Frontal cortex (tissue), 4 donors: ENCODE results near the gene TENM4. TPM values are rescaled to one million over a fixed set of nuclear protein-coding genes. Genes with fewer than 3 reads are reported as not detected.

ENCODE experiments used
- DNase-seq, 2 donors: peaks; one replicate each; pipeline ENCODE4 v3.0.0; 2012; ENCODE audit warnings: low spot score in 2 of 2
- FAIRE-seq: peaks from 2 replicates; lab custom pipeline; 2012; peaks lifted over from hg19 to GRCh38; lab: Jason Lieb, UNC
- total RNA-seq: library from RNA; depleted of rRNA; stranded (reverse); fragments of >200 nt; gene quantifications from one replicate; pipeline ENCODE4 v1.2.3, GENCODE V29; 2014
- donor health status: control.
- donor health status: control.
- donor health status: control.

TENM4 gene
- total RNA-seq, 1 donor from 2014 or later: 55.0 TPM

GRCh38 chr11:79082907-79083306 lies 357.9 kb downstream of the TENM4 start:
- FAIRE-seq: no peak
- no peak for DNase-seq

GRCh38 chr11:79082280-79082679 lies 358.6 kb downstream of the TENM4 start:
- FAIRE-seq (no peak), DNase-seq (no peak)

GRCh38 chr11:79081471-79082031 lies 359.3 kb downstream of the TENM4 start:
- peak; percentile 26 to 38 for DNase-seq
- no peak for FAIRE-seq

- DNase-seq: no peak
- no peak for FAIRE-seq
Measured at GRCh38 chr11:79080551-79080950, 360.3 kb downstream of the TENM4 start.

- DNase-seq (no peak), FAIRE-seq (no peak)
Measured at GRCh38 chr11:79078999-79079398, 361.8 kb downstream of the TENM4 start.

- no peak for FAIRE-seq
- DNase-seq: no peak
Measured at GRCh38 chr11:79078456-79078855, 362.4 kb downstream of the TENM4 start.

- no peak for FAIRE-seq
Measured at GRCh38 chr11:79077702-79078330, 363.0 kb downstream of the TENM4 start.

GRCh38 chr11:79076526-79077115 lies 364.2 kb downstream of the TENM4 start:
- FAIRE-seq: no peak
- no peak for DNase-seq

More at GRCh38 chr11:79077702-79078330, 363.0 kb downstream of the TENM4 start:
- DNase-seq: no peak

- FAIRE-seq: no peak
- no peak for DNase-seq
Measured at GRCh38 chr11:79074547-79074946, 366.3 kb downstream of the TENM4 start.

- DNase-seq (no peak), FAIRE-seq (no peak)
Measured at GRCh38 chr11:79071190-79071589, 369.6 kb downstream of the TENM4 start.

- no peak for DNase-seq
- FAIRE-seq: no peak
Measured at GRCh38 chr11:79070518-79070917, 370.3 kb downstream of the TENM4 start.

GRCh38 chr11:79069504-79069903 lies 371.3 kb downstream of the TENM4 start:
- no peak for FAIRE-seq
- DNase-seq: no peak

- no peak for FAIRE-seq
- DNase-seq: no peak
Measured at GRCh38 chr11:79068356-79068755, 372.5 kb downstream of the TENM4 start.

- FAIRE-seq: no peak
- no peak for DNase-seq
Measured at GRCh38 chr11:79067352-79067679, 373.5 kb downstream of the TENM4 start.

- DNase-seq: peak in 1 of 2 donors; percentile 34
- no peak for FAIRE-seq
Measured at GRCh38 chr11:79066456-79067351, 374.1 kb downstream of the TENM4 start.

- FAIRE-seq: no peak
- DNase-seq: no peak
Measured at GRCh38 chr11:79062814-79063762, 377.7 kb downstream of the TENM4 start.

- FAIRE-seq: no peak
- DNase-seq: no peak
Measured at GRCh38 chr11:79060081-79060953, 380.5 kb downstream of the TENM4 start.

GRCh38 chr11:79059141-79059540 lies 381.7 kb downstream of the TENM4 start:
- DNase-seq: no peak

More at GRCh38 chr11:79059141-79059540, 381.7 kb downstream of the TENM4 start:
- FAIRE-seq: no peak
